Fibroblast of pulmonary artery (primary cell): ENCODE data around the gene TOR1B.
A peak's percentile ranks its signal among the peaks of the same experiment; 100 is the strongest.
"Not testable (repeated sequence)": the region's sequence is repeated elsewhere in the genome, so short reads cannot be mapped to it uniquely, and the experiment has no call there.

ENCODE experiments used
- DNase-seq: peaks from one replicate; pipeline ENCODE4 v3.0.0-alpha.2; 2010; ENCODE audit warnings: low read depth
- H3K4me3 ChIP-seq: replicated peaks from 2 replicates; pipeline ENCODE4 v1.5.1; 2011; ENCODE audit warnings: low read depth, mild to moderate bottlenecking, control low read depth, low read length, moderate library complexity
- TF ChIP-seq, protein P1 (sequence below): IDR thresholded peaks from 2 replicates; pipeline ENCODE4 v1.5.1; 2011; ENCODE audit warnings: mild to moderate bottlenecking, control low read depth, low read length, inconsistent platforms; ENCODE audit errors: missing control alignments

The TOR1B gene

DNA sequence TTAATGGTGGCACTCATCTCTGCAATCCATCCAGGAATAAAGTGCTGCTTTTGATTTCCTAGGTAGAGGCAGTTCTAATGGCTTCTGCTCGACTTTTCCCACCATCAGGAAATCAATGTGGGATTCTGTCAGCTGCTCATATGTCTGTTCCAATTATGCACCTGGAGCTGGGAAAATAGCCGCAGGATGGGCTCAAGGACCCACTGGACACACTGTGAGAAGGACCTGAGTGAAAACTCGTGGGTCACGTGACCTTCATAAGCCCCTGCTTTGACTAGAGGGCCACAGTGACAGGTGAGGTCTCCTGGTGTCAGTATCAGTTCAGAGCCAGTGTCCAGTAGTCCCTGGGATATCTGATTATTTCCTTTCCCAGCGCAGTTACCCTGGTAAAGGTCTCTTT, 32.2 kb upstream of the TOR1B start:
- H3K4me3 ChIP-seq: no peak overlapping the region
- no peak for DNase-seq
- TF ChIP-seq, protein P1, sequence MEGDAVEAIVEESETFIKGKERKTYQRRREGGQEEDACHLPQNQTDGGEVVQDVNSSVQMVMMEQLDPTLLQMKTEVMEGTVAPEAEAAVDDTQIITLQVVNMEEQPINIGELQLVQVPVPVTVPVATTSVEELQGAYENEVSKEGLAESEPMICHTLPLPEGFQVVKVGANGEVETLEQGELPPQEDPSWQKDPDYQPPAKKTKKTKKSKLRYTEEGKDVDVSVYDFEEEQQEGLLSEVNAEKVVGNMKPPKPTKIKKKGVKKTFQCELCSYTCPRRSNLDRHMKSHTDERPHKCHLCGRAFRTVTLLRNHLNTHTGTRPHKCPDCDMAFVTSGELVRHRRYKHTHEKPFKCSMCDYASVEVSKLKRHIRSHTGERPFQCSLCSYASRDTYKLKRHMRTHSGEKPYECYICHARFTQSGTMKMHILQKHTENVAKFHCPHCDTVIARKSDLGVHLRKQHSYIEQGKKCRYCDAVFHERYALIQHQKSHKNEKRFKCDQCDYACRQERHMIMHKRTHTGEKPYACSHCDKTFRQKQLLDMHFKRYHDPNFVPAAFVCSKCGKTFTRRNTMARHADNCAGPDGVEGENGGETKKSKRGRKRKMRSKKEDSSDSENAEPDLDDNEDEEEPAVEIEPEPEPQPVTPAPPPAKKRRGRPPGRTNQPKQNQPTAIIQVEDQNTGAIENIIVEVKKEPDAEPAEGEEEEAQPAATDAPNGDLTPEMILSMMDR: no peak

DNA sequence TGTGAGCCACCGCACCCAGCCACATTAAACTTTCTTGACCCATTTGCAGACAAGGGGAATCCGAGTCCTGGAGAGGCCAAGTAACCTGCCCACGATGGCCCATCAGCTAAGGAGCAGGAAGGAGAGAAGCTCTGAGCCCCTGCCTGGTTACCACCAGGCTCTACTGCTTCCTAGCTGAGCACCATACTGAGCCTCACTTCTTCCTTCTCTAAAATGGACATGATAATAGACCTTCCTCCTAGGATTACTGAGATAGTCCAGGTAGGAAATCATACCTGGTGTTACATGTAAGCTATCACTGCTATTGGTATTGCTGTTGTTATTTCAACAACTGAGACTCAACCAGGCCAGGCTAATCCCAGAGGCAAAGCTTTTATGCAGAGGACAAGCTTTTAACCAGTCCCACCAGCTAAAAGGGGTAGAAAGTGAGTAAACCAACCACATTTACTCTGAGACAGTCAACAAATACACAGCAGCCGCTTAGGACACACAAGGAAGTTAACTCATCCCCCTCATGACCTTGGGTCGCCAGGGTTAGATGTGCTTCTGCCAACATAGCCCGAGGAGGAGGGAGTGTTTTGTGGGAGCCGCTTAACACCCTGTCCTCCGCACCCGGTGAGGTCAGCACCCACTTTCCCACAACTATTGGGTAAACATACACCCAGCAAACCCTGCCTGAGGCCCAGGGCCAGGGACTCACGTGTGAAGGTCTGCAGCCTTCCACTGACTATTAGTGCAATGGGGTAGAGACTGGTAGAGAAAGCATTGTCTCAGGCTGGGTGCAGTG, 29.5 kb upstream of the TOR1B start:
- TF ChIP-seq, protein P1: no peak
- DNase-seq: peak; percentile 85
- H3K4me3 ChIP-seq: no peak overlapping the region

DNA sequence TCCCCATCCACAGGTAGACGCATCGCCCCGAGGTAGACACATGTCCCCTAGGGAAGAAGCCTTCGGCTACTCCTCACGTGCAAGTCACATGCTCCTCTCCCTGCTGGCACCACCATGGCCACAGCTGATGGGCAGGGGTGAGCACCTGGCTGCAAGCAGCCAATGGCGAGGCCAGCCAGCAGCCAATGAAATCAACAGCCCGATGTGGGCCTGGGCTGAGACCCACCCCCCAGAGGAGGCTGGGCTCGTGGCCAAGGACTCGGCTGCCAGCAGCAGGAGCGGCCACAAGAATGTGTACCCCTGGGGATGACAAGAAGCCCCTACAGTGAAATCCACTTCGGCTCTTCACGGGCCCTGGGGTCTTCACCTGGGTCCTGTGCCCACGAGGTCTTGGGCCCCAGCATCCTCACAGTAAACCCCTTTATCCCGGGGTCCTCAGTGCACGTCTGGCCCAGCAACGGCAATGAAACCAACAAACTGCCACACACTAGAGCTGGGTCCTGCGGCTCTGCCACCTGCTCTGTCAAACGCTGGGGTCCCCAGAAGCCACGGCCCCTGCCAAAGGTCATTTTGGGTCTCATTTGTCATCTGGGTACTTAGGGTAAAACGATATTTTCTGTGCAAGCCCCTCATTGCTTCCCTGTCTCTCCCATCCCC, 28.1 kb upstream of the TOR1B start:
- DNase-seq: no peak
- no peak overlapping the region for H3K4me3 ChIP-seq
- TF ChIP-seq, protein P1: no peak

DNA sequence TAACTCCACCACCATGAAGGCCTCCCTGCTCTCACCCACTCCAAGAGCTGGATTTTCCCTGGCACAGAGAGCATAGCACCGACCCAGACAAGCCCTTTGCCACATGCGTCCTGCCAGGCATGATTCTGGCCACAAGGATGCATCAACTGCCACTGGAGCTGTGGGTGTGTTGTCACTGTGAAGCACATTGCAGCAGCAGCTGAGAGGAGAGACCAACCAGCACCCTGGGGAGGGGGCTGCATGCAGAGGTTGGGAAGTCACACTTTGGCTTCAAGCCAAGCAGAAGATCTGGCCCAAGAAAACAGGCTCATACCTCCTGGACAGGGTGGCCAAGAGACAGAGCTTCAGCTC, 27.6 kb upstream of the TOR1B start:
- no peak for DNase-seq
- H3K4me3 ChIP-seq: no peak overlapping the region
- TF ChIP-seq, protein P1: no peak

DNA sequence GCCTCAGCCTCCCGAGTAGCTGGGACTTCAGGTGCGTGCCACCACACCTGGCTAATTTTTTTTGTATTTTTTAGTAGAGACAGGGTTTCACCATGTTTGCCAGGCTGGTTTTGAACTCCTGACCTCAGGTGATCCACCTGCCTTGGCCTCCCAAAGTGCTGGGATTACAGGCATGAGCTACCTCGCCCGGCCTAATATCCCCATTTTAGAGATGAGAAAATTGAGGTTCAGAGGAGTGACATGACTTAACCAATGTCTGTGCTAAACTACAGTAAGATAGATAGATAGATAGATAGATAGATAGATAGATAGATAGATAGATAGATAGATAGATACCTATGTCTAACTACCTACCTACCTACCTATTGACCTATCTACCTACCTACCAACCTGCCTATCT, 26.9 kb upstream of the TOR1B start:
- DNase-seq, H3K4me3 ChIP-seq: not testable (repeated sequence)

DNA sequence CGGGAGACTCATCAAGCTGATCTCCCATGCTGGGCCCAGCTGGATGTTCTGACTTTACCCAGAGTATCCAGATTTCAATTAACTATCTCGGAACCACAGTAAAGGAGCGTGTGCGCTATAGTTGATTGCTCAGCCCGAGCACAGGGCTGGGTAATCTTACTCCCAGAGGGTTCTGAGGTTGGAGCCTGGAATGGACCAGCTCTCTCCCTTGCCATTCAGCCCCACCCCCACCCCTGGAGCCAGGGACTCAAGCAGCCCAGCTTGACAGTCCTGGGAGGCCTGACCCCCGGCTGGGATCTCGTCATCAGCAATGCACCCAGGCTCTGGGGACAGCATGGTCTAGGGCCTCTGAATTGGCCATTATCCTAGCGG, 26.4 kb upstream of the TOR1B start:
- TF ChIP-seq, protein P1: no peak
- peak; percentile 20 for DNase-seq
- no peak overlapping the region for H3K4me3 ChIP-seq

DNA sequence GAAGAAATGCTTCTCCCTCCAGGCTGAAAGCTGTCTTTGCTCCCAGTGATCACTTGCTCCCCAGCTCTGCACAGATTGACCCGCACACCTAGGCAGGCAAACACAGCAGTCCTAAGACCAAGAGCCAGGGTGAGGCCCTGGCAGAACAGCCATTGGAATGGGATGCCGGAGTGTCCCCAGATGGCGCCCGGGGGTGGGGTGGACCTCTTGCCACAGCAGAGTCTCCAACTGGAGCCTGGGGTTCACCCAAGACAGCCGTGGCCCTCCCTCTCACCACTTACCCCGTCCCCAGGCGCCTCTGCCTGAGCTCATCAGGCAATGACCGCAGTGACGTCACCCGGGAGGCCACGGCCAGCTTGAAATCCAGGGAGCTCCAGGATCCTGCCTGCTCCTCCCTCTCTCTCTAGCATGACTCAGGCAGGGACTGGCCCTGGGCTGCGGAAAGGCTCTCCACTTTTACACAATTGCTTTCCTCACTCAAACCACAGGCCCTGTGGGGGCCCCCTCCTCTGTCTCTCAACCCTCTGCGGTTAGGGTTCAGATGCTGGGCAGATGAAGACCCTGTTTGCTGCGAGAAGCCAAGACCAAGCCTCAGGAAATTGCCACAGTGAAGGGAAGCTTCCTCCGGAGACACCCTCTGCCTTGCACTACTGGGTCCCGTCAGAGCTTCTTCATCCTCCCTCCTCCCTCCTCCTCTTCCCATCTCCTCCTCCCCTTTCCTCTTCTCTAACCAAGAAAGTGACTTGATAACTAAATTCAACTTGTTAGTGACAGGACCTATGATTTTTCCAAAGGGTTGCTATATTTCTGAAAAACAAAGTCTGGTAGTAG, 25.8 kb upstream of the TOR1B start:
- peak; percentile 99 for DNase-seq
- TF ChIP-seq, protein P1: no peak
- H3K4me3 ChIP-seq: no peak overlapping the region
